ENCODE measurements around the gene NSFL1C. TPM values are rescaled to one million over a fixed set of nuclear protein-coding genes. Genes with fewer than 3 reads are reported as not detected.

The NSFL1C gene
- total and polyA plus RNA-seq, 2 of the 4 experiments (the other 2 are of a cell fraction), result 33.0 to 40.3 TPM

GRCh38 chr20:1396702-1397101, 69.9 kb downstream of the NSFL1C start:
- no TSS peak for BruUV-seq (replicated peaks)
- Histone ChIP-seq H3K4me2 (ENCODE audit: low read depth, low read length) (no peak overlapping the region), H3K4me3 (ENCODE audit: insufficient read depth, low read depth, low read length) (no peak overlapping the region), H3K79me1 (ENCODE audit: low read depth in 1 of 2, low read length in 2 of 2) (peaks cover 3 to 19% of the 10 kb centered on the region in 2 experiments; a peak in 2 of 4 replicates), H4K8ac (ENCODE audit: low read depth in 2 of 2, low read length in 2 of 2) (no peak overlapping the region), H3K27ac (ENCODE audit: insufficient read depth, low read length) (no peak overlapping the region), H3K14ac (replicated peaks; ENCODE audit: low read depth, low read length) (no peak overlapping the region), H4K91ac (ENCODE audit: insufficient read depth, low read depth, low read length) (no peak overlapping the region), H3K36me3 (ENCODE audit: control insufficient read depth, insufficient read depth, low read length) (no peaks in the 10 kb centered on the region), H2AK5ac (ENCODE audit: low read depth, low read length) (no peak overlapping the region), H2AFZ (replicated peaks; ENCODE audit: low read length, poor library complexity) (no peak overlapping the region), H3K4me1 (ENCODE audit: control insufficient read depth, insufficient read depth, low read length) (peaks cover 8% of the 10 kb centered on the region), H2AK9ac (replicated peaks; ENCODE audit: low read depth, low read length, poor library complexity) (no peak overlapping the region), H4K20me1 (ENCODE audit: insufficient read depth, low read length) (peaks cover 7% of the 10 kb centered on the region; the same call in 1 of the 2 replicates), H2BK15ac (ENCODE audit: low read depth, low read length) (no peak overlapping the region), H2BK20ac (ENCODE audit: low read depth, low read length) (no peak overlapping the region), H4K5ac (ENCODE audit: low read depth, low read length) (no peak overlapping the region), H2BK120ac (ENCODE audit: low read depth, low read length) (no peak overlapping the region; the same call in 1 of the 2 replicates), H3K18ac (ENCODE audit: low read depth, low read length) (no peak overlapping the region), H3K27me3 (ENCODE audit: control insufficient read depth, insufficient read depth, low read length) (no peaks in the 10 kb centered on the region), H3K9me3 (ENCODE audit: control insufficient read depth, insufficient read depth, low read length) (no peaks in the 10 kb centered on the region), H3K23ac (ENCODE audit: low read depth, low read length) (no peak overlapping the region), H3K56ac (ENCODE audit: extremely low read depth, insufficient read depth, low read length) (no peak overlapping the region), H2BK5ac (ENCODE audit: low read depth, low read length, poor library complexity, severe bottlenecking) (no peak overlapping the region), H3K9ac (ENCODE audit: low read depth, low read length) (no peak overlapping the region), H3K9me1 (ENCODE audit: insufficient read depth, low read length) (peaks cover 13% of the 10 kb centered on the region), H3K4ac (ENCODE audit: low read depth, low read length) (no peak overlapping the region)
- DNase-seq, result no peak
- ChIA-PET POLR2A (ENCODE audit: unreplicated experiment) (no interaction called here), CTCF (no interaction called here)
- ATAC-seq (ENCODE audit: low read depth), result no peak
- in situ Hi-C loops (cut with MboI; ENCODE audit: low sequenced_read_pairs), result no loop called here
- 76% methylated on average over 3 of the region's 4 CpGs; no CpG with 5 or more reads in 1 of the 2 experiments for WGBS, 2 experiments (ENCODE audit: extremely low coverage in 2 of 2, insufficient read length in 1 of 2)
- TF ChIP-seq NFE2L2 (IDR thresholded peaks at IDR 0.05; ENCODE audit: low read depth, low read length) (no peak), SMC3 (IDR thresholded peaks at IDR 0.05; ENCODE audit: low read depth, low read length) (no peak), CEBPB (IDR thresholded peaks at IDR 0.05; ENCODE audit: low read depth, low read length) (no peak), CHD1 (IDR thresholded peaks at IDR 0.05; ENCODE audit: low read depth, low read length) (no peak), RFX5 (IDR thresholded peaks at IDR 0.05; ENCODE audit: low read depth, low read length) (no peak), MAZ (IDR thresholded peaks at IDR 0.05; ENCODE audit: borderline replicate concordance, low read depth, low read length) (no peak), USF2 (IDR thresholded peaks at IDR 0.05; ENCODE audit: low read depth, low read length) (no peak), FOS (IDR thresholded peaks at IDR 0.05; ENCODE audit: low read depth, low read length) (no peak), BHLHE40 (IDR thresholded peaks at IDR 0.05; ENCODE audit: low read depth, low read length) (no peak), RAD21 (IDR thresholded peaks at IDR 0.05; ENCODE audit: low read length) (no peak), MXI1 (IDR thresholded peaks at IDR 0.05; ENCODE audit: borderline replicate concordance, low read depth, low read length) (no peak), MAFK (IDR thresholded peaks at IDR 0.05; ENCODE audit: low read depth, low read length) (no peak)
- TF ChIP-seq, protein P1, sequence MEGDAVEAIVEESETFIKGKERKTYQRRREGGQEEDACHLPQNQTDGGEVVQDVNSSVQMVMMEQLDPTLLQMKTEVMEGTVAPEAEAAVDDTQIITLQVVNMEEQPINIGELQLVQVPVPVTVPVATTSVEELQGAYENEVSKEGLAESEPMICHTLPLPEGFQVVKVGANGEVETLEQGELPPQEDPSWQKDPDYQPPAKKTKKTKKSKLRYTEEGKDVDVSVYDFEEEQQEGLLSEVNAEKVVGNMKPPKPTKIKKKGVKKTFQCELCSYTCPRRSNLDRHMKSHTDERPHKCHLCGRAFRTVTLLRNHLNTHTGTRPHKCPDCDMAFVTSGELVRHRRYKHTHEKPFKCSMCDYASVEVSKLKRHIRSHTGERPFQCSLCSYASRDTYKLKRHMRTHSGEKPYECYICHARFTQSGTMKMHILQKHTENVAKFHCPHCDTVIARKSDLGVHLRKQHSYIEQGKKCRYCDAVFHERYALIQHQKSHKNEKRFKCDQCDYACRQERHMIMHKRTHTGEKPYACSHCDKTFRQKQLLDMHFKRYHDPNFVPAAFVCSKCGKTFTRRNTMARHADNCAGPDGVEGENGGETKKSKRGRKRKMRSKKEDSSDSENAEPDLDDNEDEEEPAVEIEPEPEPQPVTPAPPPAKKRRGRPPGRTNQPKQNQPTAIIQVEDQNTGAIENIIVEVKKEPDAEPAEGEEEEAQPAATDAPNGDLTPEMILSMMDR (conservative IDR thresholded peaks at IDR 0.05; ENCODE audit: low read depth, low read length), result no peak
- intact Hi-C loops (cut with micrococcal nuclease), result loop anchor here (5.0 to 10.0 kb wide), 2 partner anchors 36 to 182 kb away; no protein-coding TSS in a partner anchor
- dilution Hi-C loops (cut with HindIII; ENCODE audit: low sequenced_read_pairs, unreplicated experiment), result no loop called here
